Activated CD8-positive, alpha-beta memory T cell treated with anti-CD3 and anti-CD28 coated beads, Interleukin-2, amount 10 ng/mL, durations not matched to agents 7 days and 5 days (primary cell): ENCODE data around the gene TOP2B. TPM values are rescaled to one million over a fixed set of nuclear protein-coding genes. Genes with fewer than 3 reads are reported as not detected.

Experiments used
- ATAC-seq: fragments of 150-1000 bp; cut with Tn5 transposase; one replicate; pipeline ENCODE4 v1.10.0; 2021; ENCODE audit warnings: moderate library complexity
- CTCF ChIA-PET: fragments of 350-600 bp; sonication (Branson Sonifier 250); formaldehyde crosslinking; loops from one replicate; lab custom pipeline; 2021; ENCODE audit warnings: antibody characterized with exemption; lab: Charles Lee
- DNase-seq: peaks from one replicate; pipeline ENCODE4 v3.0.0-alpha.2; 2020
- H3K27ac Mint-ChIP-seq: one replicate; pipeline ENCODE4 v1.8.0; 2021; ENCODE audit warnings: mild to moderate bottlenecking, mixed read lengths
- H3K27me3 Mint-ChIP-seq: one replicate; pipeline ENCODE4 v1.8.0; 2021; ENCODE audit warnings: mixed read lengths
- H3K36me3 Mint-ChIP-seq: one replicate; pipeline ENCODE4 v1.8.0; 2021; ENCODE audit warnings: mild to moderate bottlenecking, mixed read lengths
- H3K4me1 Mint-ChIP-seq: one replicate; pipeline ENCODE4 v1.8.0; 2021; ENCODE audit warnings: mixed read lengths
- H3K4me3 Mint-ChIP-seq: one replicate; pipeline ENCODE4 v1.8.0; 2021; ENCODE audit warnings: mild to moderate bottlenecking, moderate library complexity, mixed read lengths
- H3K9me3 Mint-ChIP-seq: one replicate; pipeline ENCODE4 v1.8.0; 2022; ENCODE audit warnings: low read depth, mixed read lengths
- microRNA-seq: library from miRNA; unstranded; fragments of <30 nt; microRNA quantifications from one replicate; pipeline ENCODE4 v1.2.0, GENCODE V29; 2022
- total RNA-seq, 2 experiments: library from RNA; stranded (reverse); gene quantifications; one replicate each; pipeline ENCODE4 v1.2.3, GENCODE V29; 2021

The TOP2B gene
- total RNA-seq, 2 experiments from 2014 or later = 107 to 128 TPM

- no peak for ATAC-seq
- Mint-ChIP-seq H3K9me3 (no peaks in the 10 kb centered on the region), H3K4me1 (no peaks in the 10 kb centered on the region), H3K36me3 (no peaks in the 10 kb centered on the region), H3K27me3 (no peaks in the 10 kb centered on the region), H3K4me3 (no peak overlapping the region), H3K27ac (no peak overlapping the region)
- CTCF ChIA-PET = no interaction called here
- no peak for DNase-seq
Measured at GRCh38 chr3:25555695-25556437, 108.8 kb downstream of the TOP2B start.

GRCh38 chr3:25554376-25554775 lies 110.3 kb downstream of the TOP2B start:
- CTCF ChIA-PET = no interaction called here
- Mint-ChIP-seq H3K27me3 (no peaks in the 10 kb centered on the region), H3K9me3 (no peaks in the 10 kb centered on the region), H3K4me3 (no peak overlapping the region), H3K4me1 (no peaks in the 10 kb centered on the region), H3K36me3 (no peaks in the 10 kb centered on the region), H3K27ac (no peak overlapping the region)
- ATAC-seq (no peak), DNase-seq (no peak)

DNA sequence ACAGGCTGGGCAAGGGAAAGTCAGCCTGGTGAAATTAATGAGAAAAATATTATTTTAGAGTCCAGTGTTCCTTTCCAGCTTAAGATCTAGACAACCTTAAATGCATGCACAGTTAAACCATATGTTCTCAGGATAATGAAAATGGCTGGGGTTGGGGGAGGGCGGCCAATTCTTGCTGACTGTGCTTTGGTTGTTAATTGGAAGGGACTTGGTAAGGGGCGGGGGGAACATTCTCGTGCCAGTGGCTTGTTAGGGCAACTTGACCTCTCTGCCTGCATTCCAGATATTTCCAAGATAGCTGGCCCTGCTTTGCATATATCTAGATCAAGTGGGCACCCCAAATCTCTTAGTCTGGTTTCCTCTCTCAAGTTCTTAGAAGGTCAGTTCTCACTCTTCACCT lies 112.5 kb downstream of the TOP2B start:
- DNase-seq (no peak), ATAC-seq (no peak)
- no peaks in the 10 kb centered on the region for H3K36me3 Mint-ChIP-seq
- no peaks in the 10 kb centered on the region for H3K4me1 Mint-ChIP-seq
- no peak overlapping the region for H3K27ac Mint-ChIP-seq
- H3K9me3 Mint-ChIP-seq = no peaks in the 10 kb centered on the region
- H3K27me3 Mint-ChIP-seq = no peaks in the 10 kb centered on the region
- no peak overlapping the region for H3K4me3 Mint-ChIP-seq
- CTCF ChIA-PET = no interaction called here

DNA sequence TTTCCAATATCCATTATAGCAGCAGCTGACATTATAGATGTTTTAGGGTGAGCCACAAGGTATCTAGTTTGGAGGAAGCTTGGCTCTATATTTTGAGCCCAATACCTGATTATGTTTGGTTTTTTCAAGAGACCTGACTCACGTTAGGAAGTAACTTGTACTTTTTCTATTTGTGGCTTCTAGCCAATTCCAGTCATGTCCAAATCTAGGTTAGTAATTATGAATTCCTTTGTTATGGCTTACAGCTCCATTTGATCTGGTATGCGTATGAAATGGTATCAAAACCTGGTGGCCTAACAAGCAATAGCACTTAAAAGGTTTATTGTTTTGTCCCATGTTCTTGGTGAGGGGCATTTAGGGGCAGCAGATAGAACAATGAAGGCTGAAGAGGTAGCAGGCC lies 115.9 kb downstream of the TOP2B start:
- Mint-ChIP-seq H3K36me3 (no peaks in the 10 kb centered on the region), H3K9me3 (no peaks in the 10 kb centered on the region), H3K4me3 (no peak overlapping the region), H3K27me3 (peaks cover under 1% of the 10 kb centered on the region), H3K27ac (no peak overlapping the region), H3K4me1 (no peaks in the 10 kb centered on the region)
- CTCF ChIA-PET = interaction anchor here (0.6 to 0.7 kb wide), 2 partner anchors 275 to 784 kb away, joined by 4 to 5 read pairs; no protein-coding TSS in a partner anchor
- ATAC-seq (no peak), DNase-seq (no peak)

GRCh38 chr3:25547943-25548674 lies 116.6 kb downstream of the TOP2B start:
- H3K27ac Mint-ChIP-seq = no peak overlapping the region

More at GRCh38 chr3:25547943-25548674, 116.6 kb downstream of the TOP2B start:
- no peaks in the 10 kb centered on the region for H3K36me3 Mint-ChIP-seq
- no peak for DNase-seq
- H3K27me3 Mint-ChIP-seq = peaks cover 5% of the 10 kb centered on the region
- H3K4me1 Mint-ChIP-seq = no peaks in the 10 kb centered on the region
- no peaks in the 10 kb centered on the region for H3K9me3 Mint-ChIP-seq
- H3K4me3 Mint-ChIP-seq = no peak overlapping the region
- ATAC-seq = no peak
- CTCF ChIA-PET = interaction anchor here (0.6 to 0.7 kb wide), 2 partner anchors 276 to 783 kb away, joined by 4 to 5 read pairs; no protein-coding TSS in a partner anchor

Small RNAs within 50 kb of the gene (microRNA-seq; reads per million reads assigned to microRNA genes)
- not detected for gene MIR4442

Other genes starting within 250 kb of the TOP2B start
- not detected for gene RARB, start 236.6 kb downstream of the TOP2B start, total RNA-seq
- 10 to 100 TPM; 41.2 to 70.0 TPM for gene NGLY1, start 118.5 kb upstream of the TOP2B start, total RNA-seq
- gene OXSM, start 125.2 kb upstream of the TOP2B start, total RNA-seq = 10 to 100 TPM; 10.7 to 12.0 TPM